ENCODE measurements around the gene SOCS6. TPM values are rescaled to one million over a fixed set of nuclear protein-coding genes. Genes with fewer than 3 reads are reported as not detected.

SOCS6 gene
- total RNA-seq, 1 donor from 2014 or later, result 5.5 TPM

DNA sequence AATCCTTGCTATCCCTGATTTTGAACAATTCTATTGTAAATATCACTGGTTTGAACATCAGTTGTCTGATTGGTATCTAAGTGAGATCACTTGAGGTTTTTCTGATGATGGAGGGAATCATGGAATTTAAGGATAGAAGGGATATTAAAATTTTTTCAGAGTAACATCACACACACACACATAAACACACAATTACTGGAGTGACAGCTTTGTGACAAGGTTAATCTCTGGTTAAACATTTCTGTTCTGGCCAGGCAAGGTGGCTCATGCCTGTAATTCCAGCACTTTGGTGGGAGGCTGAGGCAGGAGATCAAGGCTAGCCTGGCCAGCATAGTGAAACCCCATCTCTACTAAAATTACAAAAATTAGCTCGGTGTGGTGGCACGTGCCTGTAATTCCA is 85.3 kb downstream of the SOCS6 start:
- no peaks in the 10 kb centered on the region for H3K9me3 ChIP-seq
- no peak overlapping the region for H3K4me3 ChIP-seq
- no peaks in the 10 kb centered on the region for H3K27me3 ChIP-seq
- no peaks in the 10 kb centered on the region for H3K36me3 ChIP-seq
- no peak for DNase-seq (ENCODE audit: low spot score in 2 of 2)
- H3K4me1 ChIP-seq, result no peaks in the 10 kb centered on the region
- TF ChIP-seq, protein P1, sequence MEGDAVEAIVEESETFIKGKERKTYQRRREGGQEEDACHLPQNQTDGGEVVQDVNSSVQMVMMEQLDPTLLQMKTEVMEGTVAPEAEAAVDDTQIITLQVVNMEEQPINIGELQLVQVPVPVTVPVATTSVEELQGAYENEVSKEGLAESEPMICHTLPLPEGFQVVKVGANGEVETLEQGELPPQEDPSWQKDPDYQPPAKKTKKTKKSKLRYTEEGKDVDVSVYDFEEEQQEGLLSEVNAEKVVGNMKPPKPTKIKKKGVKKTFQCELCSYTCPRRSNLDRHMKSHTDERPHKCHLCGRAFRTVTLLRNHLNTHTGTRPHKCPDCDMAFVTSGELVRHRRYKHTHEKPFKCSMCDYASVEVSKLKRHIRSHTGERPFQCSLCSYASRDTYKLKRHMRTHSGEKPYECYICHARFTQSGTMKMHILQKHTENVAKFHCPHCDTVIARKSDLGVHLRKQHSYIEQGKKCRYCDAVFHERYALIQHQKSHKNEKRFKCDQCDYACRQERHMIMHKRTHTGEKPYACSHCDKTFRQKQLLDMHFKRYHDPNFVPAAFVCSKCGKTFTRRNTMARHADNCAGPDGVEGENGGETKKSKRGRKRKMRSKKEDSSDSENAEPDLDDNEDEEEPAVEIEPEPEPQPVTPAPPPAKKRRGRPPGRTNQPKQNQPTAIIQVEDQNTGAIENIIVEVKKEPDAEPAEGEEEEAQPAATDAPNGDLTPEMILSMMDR (IDR thresholded peaks at IDR 0.05), result no peak
- intact Hi-C loops (cut with DNase I), result no loop called here
- no peak overlapping the region for H3K27ac ChIP-seq

DNA sequence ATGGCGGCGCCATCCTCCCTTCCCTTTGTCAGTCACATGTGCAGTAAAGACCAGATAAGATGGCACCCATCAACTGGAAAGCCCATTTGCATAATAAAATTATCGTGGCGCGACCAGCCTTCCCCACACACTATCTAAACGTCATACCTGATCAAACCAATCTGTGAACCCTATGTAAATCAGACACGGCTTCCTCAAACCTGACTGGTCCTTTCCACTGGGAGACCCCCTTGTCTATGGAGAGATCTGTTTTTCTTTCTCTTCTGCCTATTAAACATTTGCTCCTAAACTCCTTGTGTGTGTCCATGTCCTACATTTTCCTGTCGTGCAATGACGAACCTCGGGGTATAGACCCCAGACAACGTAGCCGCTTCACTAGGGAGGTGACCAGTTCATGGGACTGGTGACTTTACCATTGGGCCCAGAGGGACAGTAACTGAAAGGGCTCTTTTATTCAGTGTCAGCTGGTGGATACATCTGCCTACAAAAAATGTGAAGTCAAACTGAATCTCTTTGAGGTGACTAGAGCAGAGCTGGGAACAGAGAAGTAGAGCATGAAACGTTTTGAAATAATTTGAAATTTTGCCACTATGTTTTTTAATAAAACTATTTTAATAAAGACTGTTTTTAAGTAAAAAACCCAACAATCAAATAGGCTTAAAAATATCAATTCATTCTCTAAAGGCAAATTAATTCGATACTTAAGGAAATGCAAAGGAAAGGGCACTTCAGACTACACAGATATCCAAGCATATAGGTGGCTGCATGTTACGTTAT is 87.5 kb downstream of the SOCS6 start:
- H3K9me3 ChIP-seq, result no peaks in the 10 kb centered on the region

DNA sequence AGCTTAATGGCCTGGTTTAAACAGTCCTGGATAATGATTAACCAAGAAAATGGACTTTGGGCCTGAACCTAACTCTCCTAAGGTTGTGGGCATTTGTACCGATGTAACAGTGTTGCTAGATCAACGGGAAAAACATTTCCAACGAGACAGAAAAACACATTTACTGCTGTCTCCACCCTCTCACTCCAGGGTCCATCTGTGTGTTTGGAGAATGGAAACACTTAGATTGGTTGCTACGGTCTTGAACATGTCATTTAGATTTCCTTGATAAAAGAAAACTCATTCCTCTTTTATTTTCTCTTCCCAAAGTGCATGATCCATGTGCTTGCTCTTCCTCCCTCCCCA is 88.0 kb downstream of the SOCS6 start:
- H3K27ac ChIP-seq, result no peak overlapping the region
- TF ChIP-seq, protein P1 (IDR thresholded peaks at IDR 0.05), result no peak
- H3K4me3 ChIP-seq, result no peak overlapping the region
- no peaks in the 10 kb centered on the region for H3K36me3 ChIP-seq
- H3K9me3 ChIP-seq, result no peaks in the 10 kb centered on the region
- DNase-seq (ENCODE audit: low spot score in 2 of 2), result no peak
- intact Hi-C loops (cut with DNase I), result no loop called here
- no peaks in the 10 kb centered on the region for H3K4me1 ChIP-seq
- H3K27me3 ChIP-seq, result no peaks in the 10 kb centered on the region

More for the DNA sequence above, 87.5 kb downstream of the SOCS6 start:
- no peaks in the 10 kb centered on the region for H3K36me3 ChIP-seq
- no peaks in the 10 kb centered on the region for H3K4me1 ChIP-seq
- H3K27me3 ChIP-seq, result no peaks in the 10 kb centered on the region
- TF ChIP-seq, protein P1 (IDR thresholded peaks at IDR 0.05), result no peak
- H3K4me3 ChIP-seq, result no peak overlapping the region
- intact Hi-C loops (cut with DNase I), result no loop called here
- DNase-seq (ENCODE audit: low spot score in 2 of 2), result no peak
- no peak overlapping the region for H3K27ac ChIP-seq

DNA sequence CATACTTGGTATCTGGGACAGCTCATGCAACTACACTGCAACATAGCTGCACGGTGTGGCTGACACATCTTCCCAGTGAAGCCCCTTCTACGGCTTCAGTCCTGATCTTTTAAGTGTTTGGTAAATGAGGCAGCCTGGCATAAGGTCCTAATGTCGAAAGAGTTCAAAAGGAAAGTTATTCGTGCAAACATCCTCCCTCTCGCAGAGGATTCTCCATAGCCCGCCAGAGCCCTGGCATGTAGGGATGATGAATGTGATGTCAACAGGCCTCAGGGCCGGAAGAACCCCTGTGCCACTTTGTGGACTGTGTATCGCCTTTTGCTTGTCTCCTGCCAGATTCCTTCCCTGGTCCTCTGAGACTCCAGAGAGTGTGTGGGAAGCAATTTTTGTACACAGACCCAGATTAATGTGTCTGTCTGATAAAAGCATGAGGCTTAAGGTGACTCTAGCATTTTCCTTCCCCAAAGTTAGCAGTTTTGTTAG is 88.5 kb downstream of the SOCS6 start:
- Histone ChIP-seq H3K36me3 (no peaks in the 10 kb centered on the region), H3K4me3 (no peak overlapping the region), H3K4me1 (no peaks in the 10 kb centered on the region), H3K9me3 (no peaks in the 10 kb centered on the region), H3K27ac (no peak overlapping the region), H3K27me3 (no peaks in the 10 kb centered on the region)
- TF ChIP-seq, protein P1 (IDR thresholded peaks at IDR 0.05), result no peak
- no peak for DNase-seq (ENCODE audit: low spot score in 2 of 2)
- intact Hi-C loops (cut with DNase I), result no loop called here

DNA sequence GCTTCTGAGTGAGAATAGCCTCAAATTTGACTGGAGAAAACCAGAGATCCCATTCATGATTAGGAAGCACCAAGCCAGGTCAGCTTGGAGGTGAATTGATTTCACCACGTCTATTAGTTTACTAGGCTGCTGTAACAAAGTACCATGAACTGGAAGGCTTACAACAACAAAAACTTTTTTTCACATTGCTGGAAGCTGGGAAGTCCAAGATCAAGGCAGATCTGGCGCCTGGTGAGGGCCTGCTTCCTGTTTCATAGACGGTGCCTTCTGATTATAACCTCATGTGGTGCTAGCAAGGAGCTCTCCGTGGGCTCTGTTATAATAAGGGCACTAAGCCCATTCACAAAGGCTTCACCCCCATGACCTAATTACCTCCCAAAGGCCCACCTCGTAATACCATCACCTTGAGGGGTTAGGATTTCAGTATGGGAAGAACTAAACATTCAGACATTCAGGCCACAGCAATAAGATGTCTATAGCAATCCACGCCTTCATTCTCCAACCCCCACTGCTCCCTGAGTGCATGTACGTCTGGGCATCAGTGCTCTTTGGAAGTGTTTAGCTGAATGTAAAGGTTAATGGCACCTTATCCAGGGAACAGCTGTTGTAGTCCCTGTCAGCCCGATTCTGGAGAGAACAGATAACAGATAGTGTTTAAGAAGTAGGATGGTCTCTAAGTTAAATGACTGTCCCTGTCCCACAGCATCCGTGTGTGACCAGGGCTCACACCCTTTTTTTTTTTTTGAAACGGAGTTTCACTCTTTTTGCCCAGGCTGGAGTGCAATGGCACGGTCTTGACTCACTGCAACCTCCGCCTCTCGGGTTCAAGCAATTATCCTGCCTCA is 89.2 kb downstream of the SOCS6 start:
- no peak for DNase-seq (ENCODE audit: low spot score in 2 of 2)
- Histone ChIP-seq H3K4me1 (no peaks in the 10 kb centered on the region), H3K9me3 (no peaks in the 10 kb centered on the region), H3K27ac (no peak overlapping the region), H3K36me3 (no peaks in the 10 kb centered on the region), H3K27me3 (no peaks in the 10 kb centered on the region), H3K4me3 (no peak overlapping the region)
- intact Hi-C loops (cut with DNase I), result no loop called here
- TF ChIP-seq, protein P1 (IDR thresholded peaks at IDR 0.05), result no peak

Other genes starting within 250 kb of the SOCS6 start
- gene RTTN, start 83.4 kb upstream of the SOCS6 start, total RNA-seq, result 9.5 TPM